Spleen (tissue), 7 donors: ENCODE measurements around the gene LACRT.

Source experiments
- CTCF ChIP-seq, 11 experiments: fragments of 200-600 bp in 7 of 11; fragments of 450-650 bp in 4 of 11; sonication (generic) in 4 of 11; IDR thresholded peaks in 8 of 11; conservative IDR thresholded peaks in 3 of 11; 1 replicate in 7 of 11; 2 replicates in 4 of 11; pipeline versions ENCODE4 v1.4.0 to v1.8.0; 2016 to 2021; ENCODE audit warnings: antibody characterized with exemption in 11 of 11, inconsistent platforms in 4 of 11, mild to moderate bottlenecking in 1 of 11
- POLR2A ChIP-seq, 3 donors: fragments of 450-650 bp; IDR thresholded peaks; one replicate each; pipeline ENCODE4 v1.5.1; 2017; ENCODE audit warnings: antibody characterized with exemption in 3 of 3, mild to moderate bottlenecking in 1 of 3
- POLR2AphosphoS5 ChIP-seq, 3 donors: sonication (generic); formaldehyde crosslinking; IDR thresholded peaks; one replicate each; pipeline ENCODE4 v1.5.1; 2017; ENCODE audit warnings: antibody characterized with exemption in 3 of 3
- donor health status: DM: no; HTN: no; CAD: no; lungs with moderate emphysema.
- donor health status: DM: no; HTN: no; CAD: no.
- donor health status: DM: no; HTN: no; CAD: no.

- TF ChIP-seq CTCF (IDR thresholded peaks at IDR 0.05 in 8 of 11, conservative IDR thresholded peaks at IDR 0.05 in 3 of 11): no peak
- TF ChIP-seq POLR2AphosphoS5 (IDR thresholded peaks at IDR 0.05): no peak
- no peak for TF ChIP-seq POLR2A (IDR thresholded peaks at IDR 0.05)
Observed at GRCh38 chr12:54641554-54641953, 6.9 kb upstream of the LACRT start.
